ENCODE results near the gene GAGE12J.

DNA sequence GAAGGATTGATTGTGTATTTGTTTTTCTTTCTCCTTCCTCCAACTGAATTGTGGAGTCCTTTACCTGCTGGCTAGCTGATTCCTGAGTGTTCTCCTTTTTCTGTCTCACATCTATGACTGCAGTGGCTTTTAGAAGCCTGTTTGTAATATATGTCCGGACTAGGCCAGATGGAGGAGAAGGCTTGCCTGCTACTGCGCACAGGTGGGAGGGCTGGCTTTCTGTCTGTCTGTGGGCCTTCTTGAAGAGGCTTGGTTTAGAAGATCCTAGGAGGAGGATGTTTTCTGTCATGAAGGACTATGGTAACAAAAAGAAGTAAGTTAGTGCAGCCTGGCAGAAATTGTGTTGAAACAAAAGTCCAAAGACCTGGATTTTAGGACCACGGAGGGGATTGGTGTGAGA, 43.8 kb upstream of the GAGE12J start:
- no peak for TF ChIP-seq POLR2A (IDR thresholded peaks at IDR 0.05; ENCODE audit: low read depth, low read length)
- no peak for TF ChIP-seq POLR2AphosphoS5 (IDR thresholded peaks at IDR 0.05; ENCODE audit: low read depth, low read length)
- TF ChIP-seq TAF1 (IDR thresholded peaks at IDR 0.05; ENCODE audit: borderline replicate concordance, low read depth, low read length) = no peak

Measured in GM12892 (cell line).